NT2/D1 (cell line): ENCODE results near the gene PUS7L.
"Not testable (repeated sequence)": the region's sequence is repeated elsewhere in the genome, so short reads cannot be mapped to it uniquely, and the experiment has no call there.

Experiments
- DNase-seq: peaks from one replicate; pipeline ENCODE4 v3.0.0-alpha.2; 2011; ENCODE audit warnings: low read depth, low spot score
- H3K27me3 ChIP-seq: 2 replicates; pipeline ENCODE4 v1.6.0; 2011; ENCODE audit warnings: mild to moderate bottlenecking; ENCODE audit not compliant: insufficient read length, insufficient read depth
- H3K36me3 ChIP-seq: 2 replicates; pipeline ENCODE4 v1.6.1; 2011; ENCODE audit warnings: mild to moderate bottlenecking, low read length, mixed read lengths; ENCODE audit not compliant: insufficient read depth, insufficient read length
- H3K4me1 ChIP-seq: 2 replicates; pipeline ENCODE4 v1.5.1; 2011; ENCODE audit not compliant: insufficient read depth, insufficient read length
- H3K4me3 ChIP-seq: 2 replicates; pipeline ENCODE4 v1.5.1; 2011; ENCODE audit warnings: low read depth; ENCODE audit not compliant: insufficient read length
- H3K9ac ChIP-seq: 2 replicates; pipeline ENCODE4 v1.6.0; 2011; ENCODE audit warnings: low read depth; ENCODE audit not compliant: insufficient read length
- H3K9me3 ChIP-seq: 2 replicates; pipeline ENCODE4 v1.5.1; 2011; ENCODE audit warnings: mild to moderate bottlenecking, low read length; ENCODE audit not compliant: insufficient read depth
- SUZ12 ChIP-seq: IDR thresholded peaks from 2 replicates; pipeline ENCODE4 v1.6.1; 2011; ENCODE audit not compliant: insufficient read length, insufficient read depth; ENCODE audit errors: extremely low read depth
- YY1 ChIP-seq: IDR thresholded peaks from 2 replicates; pipeline ENCODE4 v1.6.1; 2011; ENCODE audit not compliant: insufficient read length, insufficient read depth
- ZNF274 ChIP-seq: IDR thresholded peaks from 2 replicates; pipeline ENCODE4 v1.6.1; 2011; ENCODE audit warnings: mild to moderate bottlenecking, low read depth, low read length

Gene PUS7L

GRCh38 chr12:43728698-43729097 is 29.9 kb downstream of the PUS7L start:
- Histone ChIP-seq H3K4me1 (no peaks in the 10 kb centered on the region), H3K9me3 (no peaks in the 10 kb centered on the region), H3K27me3 (no peaks in the 10 kb centered on the region), H3K9ac (no peak overlapping the region), H3K4me3 (no peak overlapping the region), H3K36me3 (peaks cover 29% of the 10 kb centered on the region)
- DNase-seq: no peak
- TF ChIP-seq YY1 (no peak), SUZ12 (no peak), ZNF274 (no peak)

- H3K36me3 ChIP-seq: peaks cover 26% of the 10 kb centered on the region
- no peaks in the 10 kb centered on the region for H3K4me1 ChIP-seq
- no peak overlapping the region for H3K9ac ChIP-seq
- no peaks in the 10 kb centered on the region for H3K27me3 ChIP-seq
- no peak for DNase-seq
- TF ChIP-seq ZNF274 (no peak), SUZ12 (no peak), YY1 (no peak)
- no peaks in the 10 kb centered on the region for H3K9me3 ChIP-seq
- H3K4me3 ChIP-seq: no peak overlapping the region
Observed at GRCh38 chr12:43728117-43728516, 30.5 kb downstream of the PUS7L start.

GRCh38 chr12:43723134-43723533 is 35.5 kb downstream of the PUS7L start:
- Histone ChIP-seq H3K9ac (no peak overlapping the region), H3K9me3 (no peaks in the 10 kb centered on the region), H3K36me3 (no peaks in the 10 kb centered on the region), H3K4me1 (no peaks in the 10 kb centered on the region), H3K27me3 (no peaks in the 10 kb centered on the region), H3K4me3 (no peak overlapping the region)
- DNase-seq: no peak
- no peak for TF ChIP-seq SUZ12
- no peak for TF ChIP-seq ZNF274
- TF ChIP-seq YY1: no peak

- Histone ChIP-seq H3K4me3 (no peak overlapping the region), H3K36me3 (no peaks in the 10 kb centered on the region), H3K27me3 (no peaks in the 10 kb centered on the region), H3K4me1 (no peaks in the 10 kb centered on the region), H3K9me3 (no peaks in the 10 kb centered on the region), H3K9ac (no peak overlapping the region)
- DNase-seq: no peak
- TF ChIP-seq YY1 (no peak), ZNF274 (no peak), SUZ12 (no peak)
Observed at GRCh38 chr12:43722621-43723020, 36.0 kb downstream of the PUS7L start.

- TF ChIP-seq SUZ12 (no peak), YY1 (no peak), ZNF274 (no peak)
- Histone ChIP-seq H3K4me3 (no peak overlapping the region), H3K9ac (no peak overlapping the region), H3K36me3 (no peaks in the 10 kb centered on the region), H3K27me3 (no peaks in the 10 kb centered on the region), H3K4me1 (no peaks in the 10 kb centered on the region), H3K9me3 (no peaks in the 10 kb centered on the region; the same call in 1 of the 2 replicates)
- DNase-seq: no peak
Observed at GRCh38 chr12:43711348-43711747, 47.2 kb downstream of the PUS7L start.

GRCh38 chr12:43703772-43704171 is 54.8 kb downstream of the PUS7L start:
- H3K4me1 ChIP-seq, H3K9me3 ChIP-seq, H3K36me3 ChIP-seq, DNase-seq, H3K9ac ChIP-seq, H3K27me3 ChIP-seq, H3K4me3 ChIP-seq: not testable (repeated sequence)

- H3K9ac ChIP-seq, DNase-seq: not testable (repeated sequence)
Observed at GRCh38 chr12:43701194-43701593, 57.4 kb downstream of the PUS7L start.

GRCh38 chr12:43696154-43696553 is 62.4 kb downstream of the PUS7L start:
- Histone ChIP-seq H3K4me1 (no peaks in the 10 kb centered on the region), H3K9ac (no peak overlapping the region), H3K27me3 (no peaks in the 10 kb centered on the region), H3K9me3 (no peaks in the 10 kb centered on the region), H3K4me3 (no peak overlapping the region), H3K36me3 (no peaks in the 10 kb centered on the region)
- DNase-seq: no peak
- TF ChIP-seq SUZ12: no peak
- TF ChIP-seq ZNF274: no peak
- TF ChIP-seq YY1: no peak

More at GRCh38 chr12:43701194-43701593, 57.4 kb downstream of the PUS7L start:
- not testable (repeated sequence) for H3K4me1 ChIP-seq, H3K4me3 ChIP-seq, H3K9me3 ChIP-seq, H3K27me3 ChIP-seq, H3K36me3 ChIP-seq
